ENCODE measurements around the gene SCGB1C2.

- TF ChIP-seq POLR2A (IDR thresholded peaks at IDR 0.05) (no peak), CTCF (IDR thresholded peaks at IDR 0.05) (no peak)
Observed at GRCh38 chr17:173166-173911, 36.0 kb downstream of the SCGB1C2 start.
